Endothelial cell of umbilical vein (primary cell): ENCODE results near the gene CPNE2. TPM values are rescaled to one million over a fixed set of nuclear protein-coding genes. Genes with fewer than 3 reads are reported as not detected.
"Not testable (repeated sequence)": the region's sequence is repeated elsewhere in the genome, so short reads cannot be mapped to it uniquely, and the experiment has no call there.

Experiments used
- BruUV-seq: library from RNA; stranded (reverse); fragments of 400-500 nt; replicated peaks from 2 replicates; lab custom pipeline; 2021; lab: Mats Ljungman, UMichigan
- CTCF ChIA-PET: fragments of 300-600, 350-600 bp; sonication (Branson Sonifier 250); formaldehyde crosslinking; loops from one replicate; lab custom pipeline; 2021; ENCODE audit warnings: antibody characterized with exemption, inconsistent platforms; lab: Charles Lee
- POLR2A ChIA-PET: fragments of 300-600, 350-600 bp; sonication (Branson Sonifier 250); formaldehyde crosslinking; loops from one replicate; lab custom pipeline; 2021; ENCODE audit warnings: antibody characterized with exemption, inconsistent platforms; lab: Charles Lee
- DNase-seq: peaks from one replicate; pipeline ENCODE4 v3.0.0-alpha.2; 2011; ENCODE audit warnings: low read depth, low spot score
- FAIRE-seq: peaks from 2 replicates; lab custom pipeline; 2011; peaks lifted over from hg19 to GRCh38; lab: Jason Lieb, UNC
- H2AFZ ChIP-seq: 2 replicates; pipeline ENCODE4 v1.6.0; 2012; ENCODE audit warnings: low read depth, low read length, control low read depth, inconsistent platforms
- H3K27ac ChIP-seq: 2 replicates; pipeline ENCODE4 v1.5.1; 2011; ENCODE audit warnings: low read depth, mild to moderate bottlenecking, control low read depth, low read length, moderate library complexity; ENCODE audit not compliant: insufficient read depth
- H3K27me3 ChIP-seq, 2 experiments: 2 replicates each; pipeline versions ENCODE4 v1.6.0 to v1.6.1; 2011; ENCODE audit warnings: low read length in 2 of 2, mixed read lengths in 1 of 2; ENCODE audit not compliant: control insufficient read depth in 2 of 2, insufficient read depth in 2 of 2
- H3K36me3 ChIP-seq, 2 experiments: 2 replicates in 1 of 2; 3 replicates in 1 of 2; pipeline ENCODE4 v1.5.1; 2011; ENCODE audit warnings: low read length in 2 of 2, mild to moderate bottlenecking in 1 of 2, moderate library complexity in 1 of 2; ENCODE audit not compliant: control insufficient read depth in 2 of 2, insufficient read depth in 2 of 2; ENCODE audit errors: extremely low read depth in 1 of 2
- H3K4me1 ChIP-seq: 3 replicates; pipeline ENCODE4 v1.5.1; 2011; ENCODE audit warnings: mild to moderate bottlenecking, low read length; ENCODE audit not compliant: control insufficient read depth, insufficient read depth; ENCODE audit errors: extremely low read depth
- H3K4me2 ChIP-seq: 2 replicates; pipeline ENCODE4 v1.6.1; 2011; ENCODE audit warnings: low read length, control low read depth, mixed read lengths; ENCODE audit not compliant: insufficient read depth
- H3K4me3 ChIP-seq, 3 experiments: fragments of 200-600 bp in 1 of 3; sonication (generic), shearing (Covaris generic) in 1 of 3; replicated peaks in 1 of 3; 2 replicates each; pipeline ENCODE4 v1.5.1; 2011 to 2016; ENCODE audit warnings: control low read depth in 3 of 3, low read length in 3 of 3, mild to moderate bottlenecking in 2 of 3, inconsistent platforms in 1 of 3, low read depth in 1 of 3, moderate library complexity in 1 of 3; ENCODE audit not compliant: insufficient read depth in 1 of 3
- H3K79me2 ChIP-seq: 2 replicates; pipeline ENCODE4 v1.6.0; 2012; ENCODE audit warnings: low read length, inconsistent platforms; ENCODE audit not compliant: control insufficient read depth, insufficient read depth
- H3K9ac ChIP-seq: replicated peaks from 2 replicates; pipeline ENCODE3; 2011; ENCODE audit warnings: low read length, control low read depth; ENCODE audit not compliant: insufficient read depth; ENCODE audit errors: extremely low read depth
- H3K9me1 ChIP-seq: replicated peaks from 3 replicates; pipeline ENCODE4 v1.6.0; 2011; ENCODE audit warnings: mild to moderate bottlenecking, low read length; ENCODE audit not compliant: control insufficient read depth, insufficient read depth; ENCODE audit errors: extremely low read depth
- H3K9me3 ChIP-seq: replicated peaks from 2 replicates; pipeline ENCODE4 v1.5.1; 2012; ENCODE audit warnings: low read length, inconsistent platforms; ENCODE audit not compliant: control insufficient read depth, insufficient read depth
- H4K20me1 ChIP-seq: replicated peaks from 2 replicates; pipeline ENCODE3; 2011; ENCODE audit warnings: mild to moderate bottlenecking, low read length; ENCODE audit not compliant: control insufficient read depth, insufficient read depth; ENCODE audit errors: extremely low read depth
- JUN ChIP-seq: IDR thresholded peaks from 2 replicates; pipeline ENCODE4 v1.6.1; 2011; ENCODE audit warnings: borderline replicate concordance, low read depth; ENCODE audit not compliant: insufficient read length, insufficient read depth
- dilution Hi-C: fragments of 300-500 bp; cut with MboI; formaldehyde crosslinking; loops from one replicate; pipeline ENCODE4 v1.15.0; 2019; ENCODE audit warnings: low sequenced_read_pairs; ENCODE audit not compliant: extremely low pct_ligation_motif_present
- intact Hi-C: fragments of 100-400 bp; cut with micrococcal nuclease; formaldehyde crosslinking; loops from one replicate; pipeline ENCODE4 v1.10.0; 2022
- polyA plus RNA-seq, 4 experiments: library from polyadenylated mRNA; depleted of rRNA in 3 of 4; stranded (reverse) in 3 of 4; unstranded in 1 of 4; fragments of >200 nt; gene quantifications; 2 replicates each; pipeline versions ENCODE4 v1.2.1 to v1.2.3, GENCODE V29; 2011 to 2012; ENCODE audit warnings: missing spikeins in 1 of 4
- total RNA-seq: library from RNA; stranded (reverse); gene quantifications from 2 replicates; pipeline ENCODE4 v1.2.3, GENCODE V29; 2021
- TF ChIP-seq, protein P1 (sequence below), 2 donors: IDR thresholded peaks; 1 replicate in 1 of 2; 2 replicates in 1 of 2; pipeline ENCODE4 v1.5.1; 2011; ENCODE audit warnings: low read length in 2 of 2, mild to moderate bottlenecking in 2 of 2, moderate library complexity in 2 of 2, control low read depth in 1 of 2, inconsistent platforms in 1 of 2, low read depth in 1 of 2; ENCODE audit not compliant: insufficient read depth in 1 of 2; ENCODE audit errors: extremely low read depth in 1 of 2

CPNE2 gene
- total and polyA plus RNA-seq, 2 donors (not counting 3 experiments of a cell fraction or from before 2014, with no cell fraction given): 91.9 to 187 TPM

DNA sequence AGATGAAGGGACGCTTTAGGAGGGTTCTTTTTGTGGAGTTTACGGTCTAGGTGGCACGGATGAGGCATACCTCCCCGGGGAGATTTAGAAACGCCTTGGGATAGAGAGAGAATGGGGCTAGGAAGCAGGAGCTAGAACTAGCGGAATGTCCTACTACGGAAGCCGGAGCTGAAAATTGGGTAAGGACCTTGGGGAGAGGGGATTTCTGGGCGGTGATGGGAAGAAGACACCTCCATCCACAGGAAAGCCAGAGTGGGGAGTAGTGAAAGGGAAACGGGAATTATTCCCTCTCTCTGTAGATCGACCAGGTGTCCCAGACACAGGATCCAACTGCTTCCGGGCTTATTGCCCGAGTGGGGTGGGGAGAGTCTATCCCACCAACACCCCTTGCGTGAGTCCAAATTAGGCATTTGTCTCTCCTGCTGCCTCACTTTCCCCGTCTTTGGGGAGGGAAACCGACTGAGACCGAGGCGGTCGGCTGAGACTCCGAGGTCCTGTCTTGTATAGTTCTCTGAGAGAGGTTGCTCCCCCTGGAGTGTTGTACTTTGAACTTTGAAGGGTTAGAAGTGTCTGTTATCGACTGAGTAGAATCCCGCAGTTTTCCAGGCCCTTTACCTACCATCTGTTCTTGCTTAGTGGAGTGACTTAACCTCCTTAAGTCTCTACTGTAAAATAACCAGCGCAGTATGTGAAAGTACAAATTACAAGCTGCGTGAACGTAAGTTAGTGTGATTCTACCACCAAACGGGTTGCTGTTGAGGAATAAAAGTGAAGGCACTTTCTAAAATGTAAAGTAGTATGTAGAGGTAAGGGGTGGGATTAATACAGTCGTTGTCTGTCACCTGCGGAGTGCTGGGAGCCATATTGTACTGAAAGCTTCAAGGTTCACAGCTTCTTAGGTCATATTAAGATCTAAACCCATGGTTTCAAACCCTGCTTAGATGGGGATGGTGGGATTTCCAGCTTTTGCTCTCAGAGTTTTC is 94.8 kb downstream of the CPNE2 start:
- Histone ChIP-seq H3K27me3 (no peaks in the 10 kb centered on the region), H3K79me2 (peaks cover 89% of the 10 kb centered on the region), H2AFZ (peak overlapping the region; percentile 41), H3K9me3 (no peaks in the 10 kb centered on the region), H3K9ac (peak overlapping the region; percentile 97), H3K36me3 (peaks cover 0 to 3% of the 10 kb centered on the region in 2 experiments), H3K9me1 (no peaks in the 10 kb centered on the region), H3K4me3 (peak overlapping the region; percentile 88 to 95 (median 89)), H3K27ac (peak overlapping the region; percentile 87), H4K20me1 (no peaks in the 10 kb centered on the region), H3K4me2 (peak overlapping the region; percentile 95), H3K4me1 (peaks cover 40% of the 10 kb centered on the region)
- POLR2A ChIA-PET: interaction anchor here (0.9 kb wide), 1 partner anchor 59 kb away, joined by 3 read pairs; the partner anchor contains the start of gene ARL2BP
- intact Hi-C loops (loop anchor here (1.0 to 5.0 kb wide), 10 partner anchors 7 to 580 kb away; partner anchors contain the start of genes ARL2BP, CPNE2 and PLLP), dilution Hi-C loops (no loop called here)
- DNase-seq: peak; percentile 56
- BruUV-seq: no TSS peak
- CTCF ChIA-PET: interaction anchor here (0.6 to 2.4 kb wide), 4 partner anchors 94 to 265 kb away, joined by 3 to 10 read pairs (median 4); partner anchors contain the start of gene CPNE2
- TF ChIP-seq, protein P1, sequence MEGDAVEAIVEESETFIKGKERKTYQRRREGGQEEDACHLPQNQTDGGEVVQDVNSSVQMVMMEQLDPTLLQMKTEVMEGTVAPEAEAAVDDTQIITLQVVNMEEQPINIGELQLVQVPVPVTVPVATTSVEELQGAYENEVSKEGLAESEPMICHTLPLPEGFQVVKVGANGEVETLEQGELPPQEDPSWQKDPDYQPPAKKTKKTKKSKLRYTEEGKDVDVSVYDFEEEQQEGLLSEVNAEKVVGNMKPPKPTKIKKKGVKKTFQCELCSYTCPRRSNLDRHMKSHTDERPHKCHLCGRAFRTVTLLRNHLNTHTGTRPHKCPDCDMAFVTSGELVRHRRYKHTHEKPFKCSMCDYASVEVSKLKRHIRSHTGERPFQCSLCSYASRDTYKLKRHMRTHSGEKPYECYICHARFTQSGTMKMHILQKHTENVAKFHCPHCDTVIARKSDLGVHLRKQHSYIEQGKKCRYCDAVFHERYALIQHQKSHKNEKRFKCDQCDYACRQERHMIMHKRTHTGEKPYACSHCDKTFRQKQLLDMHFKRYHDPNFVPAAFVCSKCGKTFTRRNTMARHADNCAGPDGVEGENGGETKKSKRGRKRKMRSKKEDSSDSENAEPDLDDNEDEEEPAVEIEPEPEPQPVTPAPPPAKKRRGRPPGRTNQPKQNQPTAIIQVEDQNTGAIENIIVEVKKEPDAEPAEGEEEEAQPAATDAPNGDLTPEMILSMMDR (IDR thresholded peaks at IDR 0.05; ENCODE audit: extremely low read depth in 1 of 2, insufficient read depth in 1 of 2, low read depth in 1 of 2, low read length in 2 of 2): no peak
- no peak for TF ChIP-seq JUN
- peak; percentile 58 for FAIRE-seq

DNA sequence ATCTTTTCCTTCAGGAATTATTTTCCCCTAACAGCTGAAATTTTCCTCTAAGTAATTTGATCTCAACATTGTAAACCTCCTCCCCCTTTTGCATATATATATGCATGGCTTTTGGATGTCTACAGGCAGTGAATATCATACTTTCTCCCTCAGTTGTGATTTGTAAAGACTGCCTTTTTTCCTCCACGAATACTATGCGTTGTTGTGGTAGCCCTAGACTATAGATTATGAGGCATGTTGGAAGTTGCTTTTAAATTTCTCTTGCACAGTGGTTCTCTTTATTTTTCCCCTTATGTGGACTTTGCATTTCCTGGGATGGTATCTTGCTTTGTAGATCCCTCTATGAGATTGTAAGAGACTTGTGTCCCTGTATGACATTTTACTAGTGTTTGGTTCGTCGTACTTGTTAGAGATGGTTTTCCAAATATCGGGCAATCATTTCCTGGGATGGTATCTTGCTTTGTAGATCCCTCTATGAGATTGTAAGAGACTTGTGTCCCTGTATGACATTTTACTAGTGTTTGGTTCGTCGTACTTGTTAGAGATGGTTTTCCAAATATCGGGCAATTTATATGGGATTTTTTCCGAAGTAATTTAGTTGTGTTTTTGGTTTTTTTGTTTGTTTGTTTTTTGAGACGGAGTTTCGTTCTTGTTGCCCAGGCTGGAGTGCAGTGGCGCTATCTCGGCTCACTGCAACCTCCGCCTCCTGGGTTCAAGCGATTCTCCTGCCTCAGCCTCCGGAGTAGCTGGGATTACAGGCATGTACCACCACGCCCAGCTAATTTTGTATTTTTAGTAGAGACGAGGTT is 95.7 kb downstream of the CPNE2 start:
- H3K4me3 ChIP-seq: peak overlapping the region; percentile 88 to 95 (median 89)
- DNase-seq, H3K27me3 ChIP-seq, H3K9me1 ChIP-seq, H4K20me1 ChIP-seq, H3K9me3 ChIP-seq, H2AFZ ChIP-seq, dilution Hi-C loops, H3K36me3 ChIP-seq: not testable (repeated sequence)
- FAIRE-seq: peak; percentile 26
- TSS peak; percentile 11 for BruUV-seq
- intact Hi-C loops: loop anchor here (2.0 to 5.0 kb wide), 7 partner anchors 41 to 581 kb away; partner anchors contain the start of genes ARL2BP, CPNE2 and PLLP
- peak overlapping the region; percentile 97 for H3K9ac ChIP-seq
- CTCF ChIA-PET: interaction anchor here (0.6 to 2.4 kb wide), 3 partner anchors 95 to 266 kb away, joined by 3 to 10 read pairs (median 4); partner anchors contain the start of gene CPNE2
- peaks cover 91% of the 10 kb centered on the region for H3K79me2 ChIP-seq
- H3K4me2 ChIP-seq: peak overlapping the region; percentile 95
- H3K4me1 ChIP-seq: peaks cover 50% of the 10 kb centered on the region
- POLR2A ChIA-PET: interaction anchor here (0.9 kb wide), 1 partner anchor 58 kb away, joined by 3 read pairs; the partner anchor contains the start of gene ARL2BP
- peak overlapping the region; percentile 87 for H3K27ac ChIP-seq
